HG03460 (cell line): Measurements from ENCODE around the gene THEM4.
"Not testable (repeated sequence)": the region's sequence is repeated elsewhere in the genome, so short reads cannot be mapped to it uniquely, and the experiment has no call there.

Source experiments
- ATAC-seq: cut with Tn5 transposase; IDR thresholded peaks from one replicate; pipeline ENCODE4 v1.9.1; 2021; ENCODE audit not compliant: unreplicated experiment

Gene THEM4

DNA sequence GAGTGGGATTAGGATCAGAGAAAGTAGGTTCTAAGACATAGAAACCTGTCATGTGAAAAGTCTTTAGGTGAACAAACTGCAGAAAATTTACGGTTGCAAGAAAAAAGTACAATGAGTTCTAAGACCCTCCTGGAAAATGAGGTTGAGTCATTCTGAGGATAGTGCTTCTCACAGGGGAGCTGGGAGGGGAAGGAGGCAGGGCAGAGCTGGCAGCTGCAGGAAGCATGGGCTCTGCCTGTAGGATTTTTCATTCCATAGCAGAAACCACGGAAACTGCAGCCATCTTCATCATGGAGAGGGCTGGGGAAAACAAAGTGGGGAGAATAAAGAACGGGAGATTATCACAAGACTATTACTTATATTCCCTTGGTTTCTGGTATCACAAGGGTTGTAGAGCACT is 25.8 kb upstream of the THEM4 start:
- no peak for ATAC-seq

DNA sequence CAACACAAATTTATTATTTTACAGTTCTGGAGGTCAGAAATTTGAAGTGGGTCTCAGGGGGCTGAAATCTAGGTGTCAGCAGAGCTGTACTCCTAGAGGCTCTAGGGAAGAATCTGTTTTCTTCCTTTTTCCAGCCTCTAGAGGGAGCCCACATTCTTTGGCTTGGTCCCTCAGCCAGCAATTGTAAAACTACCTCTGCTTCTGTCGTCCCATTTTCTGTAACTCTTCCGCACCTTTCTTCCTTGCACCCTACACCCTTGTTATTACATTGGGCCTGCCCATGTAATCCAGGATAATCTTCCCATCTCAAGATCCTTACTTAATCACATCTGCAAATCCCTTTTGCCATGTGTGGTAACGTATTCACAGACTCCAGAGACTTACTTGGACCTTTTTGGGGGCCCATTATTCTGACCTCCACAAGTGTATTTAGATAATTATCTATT is 24.8 kb upstream of the THEM4 start:
- no peak for ATAC-seq

GRCh38 chr1:151924691-151925587 is 15.6 kb upstream of the THEM4 start:
- no peak for ATAC-seq

- no peak for ATAC-seq
Observed at GRCh38 chr1:151923422-151923821, 14.1 kb upstream of the THEM4 start.

DNA sequence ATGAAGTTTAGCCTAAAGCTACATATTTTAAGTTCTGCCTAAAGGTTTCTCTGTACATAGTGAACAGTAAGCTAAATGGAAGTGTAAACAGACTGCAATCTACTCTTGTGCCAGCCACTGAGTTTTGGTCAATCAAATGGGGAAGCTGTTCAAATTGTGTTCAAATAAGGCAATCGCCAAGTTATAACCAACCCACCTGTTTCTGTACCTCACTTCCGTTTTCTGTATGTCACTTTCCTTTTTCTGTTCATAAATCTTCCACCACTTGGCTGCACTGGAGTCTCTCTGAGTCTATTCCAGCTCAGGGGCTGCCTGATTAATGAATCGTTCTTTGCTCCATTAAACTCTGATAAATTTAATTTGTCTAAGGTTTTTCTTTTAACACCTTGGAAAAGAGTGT is 10.8 kb upstream of the THEM4 start:
- no peak for ATAC-seq

DNA sequence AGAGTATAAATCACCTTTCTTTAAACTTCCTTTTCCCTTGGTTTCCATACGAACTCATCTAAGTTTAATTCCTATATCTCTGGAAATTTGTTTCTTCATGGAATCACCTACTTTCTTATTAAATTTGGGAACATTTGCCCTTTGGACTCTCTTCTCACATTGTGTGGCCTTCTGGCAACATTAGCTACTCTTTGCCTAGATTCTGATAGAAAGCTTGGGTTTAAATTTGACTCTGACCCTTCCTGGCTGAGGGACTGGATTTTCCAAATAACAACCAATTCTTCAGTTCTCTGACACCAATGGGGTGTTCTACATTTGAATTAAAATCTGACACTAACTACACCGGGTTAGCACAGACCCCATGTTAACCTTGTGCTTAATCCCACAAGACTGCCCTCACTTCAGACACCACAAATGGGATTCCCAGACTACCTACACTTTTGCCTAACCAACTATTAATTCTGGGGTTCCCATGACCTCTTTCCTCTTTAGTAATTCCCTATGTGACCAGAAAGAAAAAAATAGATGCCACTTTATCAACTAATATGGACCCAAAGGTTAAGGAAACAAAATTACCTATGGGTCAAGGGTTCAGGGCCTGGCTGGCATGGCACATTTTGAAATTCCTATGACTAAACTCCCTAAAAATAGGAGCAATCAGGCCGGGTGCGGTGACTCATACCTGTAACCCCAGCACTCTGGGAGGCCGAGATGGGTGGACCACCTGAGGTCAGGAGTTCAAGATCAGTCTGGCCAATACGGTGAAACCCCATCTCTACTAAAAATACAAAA is 9.7 kb upstream of the THEM4 start:
- ATAC-seq = no peak

- no peak for ATAC-seq
Observed at GRCh38 chr1:151918156-151918555, 8.8 kb upstream of the THEM4 start.

GRCh38 chr1:151916726-151917370 is 7.5 kb upstream of the THEM4 start:
- no peak for ATAC-seq

DNA sequence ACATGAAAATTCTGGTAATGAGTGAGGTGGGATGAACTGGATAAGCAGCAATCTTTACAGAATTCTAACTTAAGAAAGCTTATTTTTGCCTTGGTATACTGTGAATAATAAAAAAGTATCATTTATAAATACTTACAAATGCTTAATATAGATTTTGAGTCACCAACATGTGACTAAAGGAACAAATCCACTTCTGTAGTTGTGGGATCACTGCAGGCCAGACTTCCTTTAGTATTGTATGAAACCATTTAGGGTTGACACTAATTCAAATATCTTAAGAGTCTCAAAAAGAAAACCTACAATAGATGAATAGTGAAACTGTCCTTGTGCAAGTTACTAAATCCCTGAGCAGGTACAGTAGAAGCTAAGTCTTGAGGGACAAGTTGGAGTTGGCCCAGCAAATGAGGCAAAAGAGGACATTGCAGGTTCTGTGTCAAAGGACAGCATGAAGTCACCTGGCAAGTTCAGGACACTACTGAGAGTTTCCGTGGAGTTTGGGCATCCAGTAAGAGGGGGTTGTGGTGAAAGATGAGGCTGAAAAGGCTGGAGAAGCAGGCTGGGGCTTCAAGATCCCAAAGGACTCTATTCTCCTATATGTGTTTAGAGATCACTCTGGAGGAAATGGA is 5.9 kb upstream of the THEM4 start:
- no peak for ATAC-seq

- ATAC-seq = no peak
Observed at GRCh38 chr1:151914076-151914475, 4.8 kb upstream of the THEM4 start.

DNA sequence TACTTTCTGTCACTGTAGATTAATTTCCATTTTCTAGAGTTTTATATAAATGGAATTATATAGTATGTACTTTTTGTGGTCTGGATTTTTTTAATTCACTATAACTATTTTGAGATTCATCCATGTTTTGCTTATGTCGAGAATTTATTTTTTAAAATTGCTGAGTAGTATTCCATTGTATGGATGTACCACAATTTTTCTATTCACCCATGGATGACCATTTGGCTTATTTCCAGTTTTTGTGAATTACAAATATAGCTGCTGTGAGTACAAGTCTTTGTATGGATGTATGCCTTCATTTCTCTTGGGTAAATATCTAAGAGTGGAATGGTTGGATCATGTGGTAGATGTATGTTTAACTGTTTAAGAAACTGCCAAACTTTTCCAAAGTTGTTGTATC is 3.7 kb upstream of the THEM4 start:
- ATAC-seq = no peak

DNA sequence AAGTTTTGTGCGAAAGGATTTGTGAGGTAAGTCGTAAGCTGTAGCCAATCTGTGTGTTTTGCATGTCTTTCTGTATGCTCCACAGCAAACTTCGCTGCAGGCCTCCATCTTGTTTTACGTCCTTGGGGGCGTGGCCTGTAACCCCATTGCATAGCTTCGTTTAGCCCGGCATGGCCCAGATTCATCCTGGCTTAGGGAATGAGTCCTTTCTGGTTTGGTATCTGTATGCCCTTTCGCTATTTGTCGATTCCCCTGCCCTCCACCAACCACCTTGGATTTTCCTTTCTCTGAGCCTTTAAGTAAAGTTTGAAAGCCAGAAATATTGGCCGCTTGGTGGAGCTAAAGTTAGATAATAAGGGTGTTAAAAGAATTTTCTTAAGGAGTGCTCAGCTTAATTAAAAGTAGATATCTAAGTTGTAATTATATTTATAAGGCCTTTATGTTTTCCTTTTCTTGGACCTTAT is 1.1 kb downstream of the THEM4 start:
- no peak for ATAC-seq

- no peak for ATAC-seq
Observed at GRCh38 chr1:151907363-151908139, 1.8 kb downstream of the THEM4 start.

DNA sequence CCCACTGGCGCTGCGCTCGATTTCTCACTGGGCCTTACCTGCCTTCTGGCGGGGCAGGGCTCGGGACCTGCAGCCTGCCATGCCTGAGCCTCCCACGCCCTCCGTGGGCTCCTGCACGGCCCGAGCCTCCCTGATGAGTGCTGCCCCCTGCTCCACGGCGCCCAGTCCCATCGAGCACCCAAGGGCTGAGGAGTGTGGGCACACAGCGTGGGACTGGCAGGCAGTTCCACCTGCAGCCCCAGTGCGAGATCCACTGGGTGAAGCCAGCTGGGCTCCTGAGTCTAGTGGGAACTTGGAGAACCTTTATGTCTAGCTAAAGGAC is 3.0 kb downstream of the THEM4 start:
- ATAC-seq = not testable (repeated sequence)

DNA sequence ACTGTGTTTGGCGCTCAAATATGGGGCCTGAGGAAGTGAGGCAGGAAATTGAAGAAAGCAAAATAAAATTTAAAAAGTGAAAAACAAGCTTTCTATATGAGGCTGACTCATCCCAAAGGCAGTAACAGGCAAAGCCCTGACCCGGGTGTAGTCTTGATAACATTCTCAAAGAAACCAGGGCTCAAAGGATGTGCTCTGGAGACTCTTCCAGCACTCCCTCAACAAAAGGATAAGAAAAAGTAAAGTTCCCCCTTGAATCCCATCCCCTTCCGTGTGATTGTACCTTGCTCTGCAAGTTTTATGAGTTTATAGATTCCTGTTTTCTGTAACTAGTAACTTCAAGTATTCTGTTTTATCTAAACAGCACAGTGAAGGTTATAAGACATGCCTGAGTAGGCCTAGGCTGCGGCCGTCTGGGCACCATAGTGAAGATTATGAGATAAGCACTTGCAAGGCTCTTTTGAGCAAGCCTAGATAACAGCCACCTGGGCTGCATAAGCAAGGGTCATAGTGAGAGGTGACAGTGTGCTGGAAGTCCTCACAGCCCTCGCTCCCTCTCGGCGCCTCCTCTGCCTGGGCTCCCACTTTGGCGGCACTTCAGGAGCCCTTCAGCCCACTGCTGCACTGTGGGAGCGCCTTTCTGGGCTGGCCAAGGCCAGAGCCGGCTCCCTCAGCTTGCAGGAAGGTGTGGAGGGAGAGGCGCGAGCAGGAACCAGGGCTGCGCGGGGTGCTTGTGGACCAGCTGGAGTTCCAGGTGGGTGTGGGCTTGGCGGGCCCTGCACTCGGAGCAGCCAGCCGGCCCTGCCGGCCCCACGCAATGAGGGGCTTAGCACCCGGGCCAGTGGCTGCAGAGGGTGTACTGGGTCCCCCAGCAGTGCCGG is 3.6 kb downstream of the THEM4 start:
- ATAC-seq = not testable (repeated sequence)

DNA sequence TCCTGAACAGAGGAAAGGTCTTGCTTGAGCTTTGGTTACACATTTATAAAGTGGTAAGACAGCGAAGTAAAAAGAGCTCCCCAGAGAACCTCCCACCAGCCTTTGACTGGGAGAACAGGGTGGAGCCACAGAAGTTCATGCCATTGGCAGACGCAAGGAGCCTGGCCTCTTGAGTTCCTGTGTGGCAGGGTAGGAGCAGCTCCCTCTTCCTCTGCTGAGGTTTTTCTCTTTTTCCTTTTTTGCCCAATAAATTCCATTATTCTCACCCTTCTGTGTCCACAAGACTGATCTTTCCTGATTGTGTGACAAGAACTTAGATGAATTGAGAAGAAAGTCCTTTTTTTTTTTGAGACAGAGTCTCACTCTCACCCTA is 4.3 kb downstream of the THEM4 start:
- no peak for ATAC-seq

- no peak for ATAC-seq
Observed at GRCh38 chr1:151902858-151903257, 6.5 kb downstream of the THEM4 start.

- ATAC-seq = not testable (repeated sequence)
Observed at GRCh38 chr1:151900804-151901203, 8.5 kb downstream of the THEM4 start.

GRCh38 chr1:151898519-151898991 is 10.8 kb downstream of the THEM4 start:
- no peak for ATAC-seq
